ENCODE data around the gene SOWAHA. TPM values are rescaled to one million over a fixed set of nuclear protein-coding genes. Genes with fewer than 3 reads are reported as not detected.

Gene SOWAHA
- total RNA-seq, 4 donors from 2014 or later = 0.27 to 0.87 TPM; not detected in 2

DNA sequence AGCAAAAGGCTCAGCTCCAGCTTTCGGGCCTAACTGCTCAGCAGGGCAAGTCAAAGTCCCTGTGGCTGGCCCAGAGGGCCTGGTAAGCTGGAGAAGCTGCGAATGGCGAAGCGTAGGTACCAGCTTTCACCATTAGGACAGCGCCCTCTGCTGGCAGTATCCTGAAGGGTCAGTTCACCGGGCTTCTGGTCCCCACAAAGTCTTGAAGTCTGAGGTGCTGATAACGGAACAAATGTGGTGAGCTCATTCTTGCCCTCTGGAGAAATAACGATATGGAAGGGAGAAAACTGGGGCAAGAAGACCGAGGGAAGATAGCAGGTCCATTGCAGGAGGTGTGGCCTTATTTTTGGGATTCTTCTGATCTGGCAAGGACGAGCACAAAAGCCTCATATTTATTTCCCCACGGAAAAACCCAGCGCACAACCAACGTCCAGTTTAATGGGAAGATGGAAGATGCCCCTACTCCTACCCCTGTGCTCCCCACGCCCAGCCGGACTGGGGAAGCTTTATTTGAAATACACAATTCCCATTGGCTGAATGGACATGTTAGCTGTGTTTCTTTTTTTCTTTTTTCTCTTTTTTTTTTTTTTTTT, 7.2 kb downstream of the SOWAHA start:
- ATAC-seq = peak; percentile 85
- WGBS, 2 donors (ENCODE audit: low coverage in 1 of 2) = 17 to 51% methylated on average over 5 to 14 of the region's 15 CpGs
- peak overlapping the region in 1 of 4 donors; percentile 12 for H3K27ac ChIP-seq

DNA sequence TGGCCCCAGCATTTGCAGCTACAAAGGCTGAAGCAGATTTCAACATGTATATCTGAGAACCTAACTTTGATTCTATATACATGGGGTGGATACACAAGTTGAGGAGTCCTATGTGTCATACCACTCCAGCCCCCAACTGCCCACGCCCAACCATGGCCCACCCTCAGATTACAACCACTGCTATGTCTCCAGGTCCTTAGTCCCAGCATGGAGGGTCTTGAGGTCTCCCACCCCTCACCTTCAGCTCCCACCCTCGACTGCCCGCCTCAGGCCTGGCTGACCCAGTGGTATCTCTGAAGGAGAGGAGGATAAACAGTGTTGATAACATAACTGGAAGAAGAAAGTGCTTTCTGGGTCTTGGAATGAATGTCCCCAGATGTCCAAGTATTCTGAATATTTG, 8.2 kb downstream of the SOWAHA start:
- Histone ChIP-seq H3K4me3 (no peak overlapping the region), H3K27me3 (peaks cover 23% of the 10 kb centered on the region), H3K9me3 (no peaks in the 10 kb centered on the region), H3K27ac (peak overlapping the region in 1 of 4 donors; percentile 26), H3K36me3 (peaks cover 0 to 17% of the 10 kb centered on the region in 2 donors), H3K4me1 (peaks cover 0 to 33% (median 4%) of the 10 kb centered on the region in 3 donors)
- WGBS, 2 donors (ENCODE audit: low coverage in 1 of 2) = 73 to 83% methylated on average over 1 to 3 of the region's 3 CpGs
- ATAC-seq = no peak
- no peak for TF ChIP-seq POLR2A (IDR thresholded peaks at IDR 0.05)
- TF ChIP-seq EP300 (IDR thresholded peaks at IDR 0.05) = no peak
- TF ChIP-seq CTCF (IDR thresholded peaks at IDR 0.05) = no peak
- TF ChIP-seq POLR2AphosphoS5 (IDR thresholded peaks at IDR 0.05) = no peak

More for the DNA sequence above, 7.2 kb downstream of the SOWAHA start:
- Histone ChIP-seq H3K36me3 (peaks cover 0 to 9% of the 10 kb centered on the region in 2 donors), H3K4me3 (no peak overlapping the region), H3K9me3 (no peaks in the 10 kb centered on the region), H3K4me1 (peaks cover 0 to 23% (median 4%) of the 10 kb centered on the region in 3 donors), H3K27me3 (peaks cover 15% of the 10 kb centered on the region)
- TF ChIP-seq POLR2A (IDR thresholded peaks at IDR 0.05) (no peak), CTCF (IDR thresholded peaks at IDR 0.05) (peak in 3 of 4 experiments; percentile 86 to 92 (median 87))

DNA sequence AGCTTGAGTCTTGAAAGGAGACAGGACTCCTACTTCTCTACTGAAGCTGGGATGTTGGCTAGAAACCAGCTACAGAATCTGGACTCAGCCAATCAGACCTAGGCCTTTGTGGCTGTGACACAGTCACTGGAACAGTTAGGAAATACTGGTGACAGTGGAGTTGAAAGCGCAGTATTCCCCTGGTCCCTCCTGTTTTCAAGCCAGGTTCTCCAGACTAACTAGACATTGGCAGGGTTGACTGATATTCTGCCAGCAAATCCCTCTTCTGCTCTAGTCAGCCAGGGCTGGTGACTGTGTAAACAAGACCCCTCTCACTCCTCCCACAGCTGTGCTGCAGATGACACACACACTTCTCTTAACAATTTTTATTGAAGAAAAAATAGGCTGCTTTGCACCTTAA, 8.7 kb downstream of the SOWAHA start:
- Histone ChIP-seq H3K27me3 (peaks cover 23% of the 10 kb centered on the region), H3K27ac (peak overlapping the region in 1 of 4 donors; percentile 26), H3K9me3 (no peaks in the 10 kb centered on the region), H3K4me3 (no peak overlapping the region), H3K36me3 (peaks cover 0 to 21% of the 10 kb centered on the region in 2 donors), H3K4me1 (peaks cover 0 to 37% (median 4%) of the 10 kb centered on the region in 3 donors)
- WGBS, 2 donors (ENCODE audit: low coverage in 1 of 2) = 88 to 89% methylated on average over 1 of the region's 1 CpG
- ATAC-seq = no peak
- TF ChIP-seq CTCF (IDR thresholded peaks at IDR 0.05) (no peak), POLR2AphosphoS5 (IDR thresholded peaks at IDR 0.05) (no peak), EP300 (IDR thresholded peaks at IDR 0.05) (no peak), POLR2A (IDR thresholded peaks at IDR 0.05) (no peak)

DNA sequence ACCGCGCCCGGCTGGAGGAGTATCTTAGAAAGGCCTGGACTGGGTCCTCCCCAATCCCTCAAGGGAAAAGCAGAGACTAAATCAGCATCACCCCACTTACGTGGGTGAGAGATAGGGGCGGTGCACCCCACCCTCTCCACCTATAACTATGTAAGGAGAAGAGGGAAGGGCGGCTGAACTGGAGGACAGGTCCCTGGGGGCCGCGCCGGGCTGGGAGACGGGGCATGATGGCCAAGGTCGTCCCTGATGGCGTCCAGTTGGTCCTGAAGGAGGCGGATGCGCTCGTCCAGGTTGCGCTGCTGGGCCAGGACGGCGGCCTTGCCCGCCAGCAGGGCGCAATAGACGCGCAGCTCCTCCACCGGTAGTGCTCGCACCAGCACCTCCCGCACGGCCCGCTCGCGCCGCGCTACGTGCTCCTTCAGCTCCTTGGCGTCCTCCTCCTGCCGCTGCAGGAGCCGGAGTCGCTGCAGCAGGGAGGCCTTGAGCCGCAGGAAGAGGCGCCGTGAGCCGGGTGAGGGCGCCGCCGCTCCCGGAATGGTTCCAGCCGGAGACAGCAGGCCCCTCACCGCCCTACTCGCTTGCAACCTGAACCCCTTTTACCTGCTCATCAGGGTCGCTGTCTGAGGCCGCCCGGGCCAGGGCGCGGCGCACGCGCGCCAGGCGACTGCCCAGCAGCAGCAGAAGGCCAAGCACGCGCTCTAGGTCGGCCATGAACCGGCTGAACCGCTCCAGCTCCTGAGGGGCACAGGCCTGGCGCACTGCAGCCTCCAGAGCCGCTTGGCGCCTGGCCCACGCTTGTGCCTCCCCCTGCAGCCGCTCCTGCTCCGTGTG, 9.8 kb downstream of the SOWAHA start:
- H3K36me3 ChIP-seq = peaks cover 0 to 23% of the 10 kb centered on the region in 2 donors
- H3K9me3 ChIP-seq = no peaks in the 10 kb centered on the region
- peak overlapping the region in 2 of 4 donors; percentile 3 to 60 for H3K27ac ChIP-seq
- ATAC-seq = peak; percentile 15
- peaks cover 23% of the 10 kb centered on the region for H3K27me3 ChIP-seq
- TF ChIP-seq CTCF (IDR thresholded peaks at IDR 0.05) (peak in 1 of 4 experiments; percentile 7), POLR2A (IDR thresholded peaks at IDR 0.05) (no peak), EP300 (IDR thresholded peaks at IDR 0.05) (no peak)
- peaks cover 0 to 38% (median 4%) of the 10 kb centered on the region in 3 donors for H3K4me1 ChIP-seq
- peak overlapping the region in 1 of 2 donors; percentile 40 for H3K4me3 ChIP-seq
- WGBS, 2 donors (ENCODE audit: low coverage in 1 of 2) = no CpG with 5 or more reads among the region's 68 CpGs
